ENCODE data around the gene STEEP1. TPM values are rescaled to one million over a fixed set of nuclear protein-coding genes. Genes with fewer than 3 reads are reported as not detected.
A peak's percentile ranks its signal among the peaks of the same experiment; 100 is the strongest.
"Not testable (repeated sequence)": the region's sequence is repeated elsewhere in the genome, so short reads cannot be mapped to it uniquely, and the experiment has no call there.

Gene STEEP1
- total RNA-seq, 1 experiment from 2014 or later, result 55.2 TPM

GRCh38 chrX:119541188-119541587 is 24.0 kb downstream of the STEEP1 start:
- peak; percentile 49 for DNase-seq (ENCODE audit: low read depth)
- in situ Hi-C loops (cut with HindIII; ENCODE audit: low pct_unique_long_range_greater_than_20kb, low sequenced_read_pairs), result no loop called here

DNA sequence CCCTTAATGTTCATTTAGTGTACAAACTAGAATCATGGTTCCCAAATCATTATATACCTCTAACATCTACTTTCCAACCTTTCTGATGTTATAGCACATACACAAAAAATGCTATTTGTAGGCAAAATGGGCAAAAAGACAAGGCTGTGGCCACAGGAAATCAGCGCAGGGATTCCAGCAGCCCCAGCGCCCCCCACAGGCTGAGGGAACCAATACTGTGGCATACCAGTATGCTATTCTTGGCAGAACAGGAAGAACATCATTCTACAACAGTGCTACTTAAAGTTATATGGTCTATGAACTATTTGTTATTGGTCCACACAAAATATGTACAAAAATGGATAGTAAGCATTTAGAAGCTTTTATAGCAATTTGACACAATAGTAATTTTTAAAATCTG is 25.3 kb downstream of the STEEP1 start:
- in situ Hi-C loops (cut with HindIII; ENCODE audit: low pct_unique_long_range_greater_than_20kb, low sequenced_read_pairs), result no loop called here
- no peak for DNase-seq (ENCODE audit: low read depth)

- DNase-seq (ENCODE audit: low read depth), result no peak
- in situ Hi-C loops (cut with HindIII; ENCODE audit: low pct_unique_long_range_greater_than_20kb, low sequenced_read_pairs), result no loop called here
These were observed 27.7 kb downstream of the STEEP1 start for GRCh38 chrX:119537487-119537886.

- DNase-seq (ENCODE audit: low read depth), result no peak
- in situ Hi-C loops (cut with HindIII; ENCODE audit: low pct_unique_long_range_greater_than_20kb, low sequenced_read_pairs), result no loop called here
These were observed 35.6 kb downstream of the STEEP1 start for GRCh38 chrX:119529345-119530276.

DNA sequence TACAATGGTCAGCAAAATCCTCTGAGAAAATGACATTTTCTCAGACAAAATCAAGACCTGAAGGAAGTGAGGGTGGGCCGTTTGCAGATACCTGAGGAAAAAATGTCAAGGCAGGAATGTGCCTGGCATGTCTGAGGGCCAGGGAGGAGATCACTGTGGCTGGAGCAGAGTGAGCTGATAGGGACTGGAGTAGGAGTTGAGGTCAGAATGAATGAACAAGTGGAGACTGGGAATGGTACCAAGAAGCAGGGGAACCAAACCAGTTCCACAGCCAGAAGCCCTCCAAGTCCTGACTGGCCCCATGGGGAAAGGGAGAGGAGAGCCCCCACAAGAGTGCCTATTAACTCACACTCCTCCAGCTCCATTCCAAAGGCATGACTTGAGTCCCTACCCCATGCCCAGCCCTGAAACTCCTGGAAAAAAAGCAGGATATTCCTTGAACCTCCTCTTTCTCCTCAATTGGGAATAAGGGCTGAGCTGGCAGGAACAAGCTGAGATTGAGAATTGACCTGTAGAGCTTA is 41.5 kb downstream of the STEEP1 start:
- no peak for DNase-seq (ENCODE audit: low read depth)
- in situ Hi-C loops (cut with HindIII; ENCODE audit: low pct_unique_long_range_greater_than_20kb, low sequenced_read_pairs), result no loop called here

- DNase-seq (ENCODE audit: low read depth), result no peak
- in situ Hi-C loops (cut with HindIII; ENCODE audit: low pct_unique_long_range_greater_than_20kb, low sequenced_read_pairs), result no loop called here
These were observed 44.0 kb downstream of the STEEP1 start for GRCh38 chrX:119521246-119521645.

GRCh38 chrX:119518371-119518770 is 46.8 kb downstream of the STEEP1 start:
- in situ Hi-C loops (cut with HindIII; ENCODE audit: low pct_unique_long_range_greater_than_20kb, low sequenced_read_pairs), result no loop called here
- no peak for DNase-seq (ENCODE audit: low read depth)

DNA sequence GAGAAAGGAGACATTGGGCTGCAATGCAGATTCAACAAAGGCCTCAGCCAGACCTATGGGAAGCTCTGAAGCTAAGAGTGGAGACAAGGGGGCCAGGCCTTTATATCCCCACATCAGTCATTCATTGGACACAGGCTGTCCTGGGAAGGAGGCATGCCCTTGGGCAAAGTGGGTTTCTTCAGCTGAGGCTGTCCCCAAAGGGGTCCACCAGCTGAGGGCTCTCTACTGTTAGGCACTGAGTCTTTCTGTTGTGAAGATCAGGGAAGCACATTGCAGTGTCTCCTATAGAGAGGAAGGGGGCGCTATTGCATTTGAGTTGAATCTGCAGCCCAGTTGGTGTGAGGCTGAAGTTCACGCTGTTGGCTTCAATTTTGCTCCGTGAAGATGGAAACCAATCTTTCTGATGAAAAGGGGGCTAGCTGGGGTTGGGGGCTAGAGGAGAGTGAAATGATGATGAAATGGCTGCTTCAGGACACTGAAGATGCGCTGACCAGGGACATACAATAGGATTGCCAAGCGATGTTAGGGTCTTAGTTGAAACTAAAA is 49.0 kb downstream of the STEEP1 start:
- in situ Hi-C loops (cut with HindIII; ENCODE audit: low pct_unique_long_range_greater_than_20kb, low sequenced_read_pairs), result no loop called here

GRCh38 chrX:119512146-119512800 is 52.9 kb downstream of the STEEP1 start:
- in situ Hi-C loops (cut with HindIII; ENCODE audit: low pct_unique_long_range_greater_than_20kb, low sequenced_read_pairs), result no loop called here
- peak; percentile 50 for DNase-seq (ENCODE audit: low read depth)

More for the DNA sequence above, 49.0 kb downstream of the STEEP1 start:
- DNase-seq (ENCODE audit: low read depth), result peak; percentile 61

- DNase-seq (ENCODE audit: low read depth), result no peak
- in situ Hi-C loops (cut with HindIII; ENCODE audit: low pct_unique_long_range_greater_than_20kb, low sequenced_read_pairs), result no loop called here
These were observed 58.0 kb downstream of the STEEP1 start for GRCh38 chrX:119507206-119507605.

DNA sequence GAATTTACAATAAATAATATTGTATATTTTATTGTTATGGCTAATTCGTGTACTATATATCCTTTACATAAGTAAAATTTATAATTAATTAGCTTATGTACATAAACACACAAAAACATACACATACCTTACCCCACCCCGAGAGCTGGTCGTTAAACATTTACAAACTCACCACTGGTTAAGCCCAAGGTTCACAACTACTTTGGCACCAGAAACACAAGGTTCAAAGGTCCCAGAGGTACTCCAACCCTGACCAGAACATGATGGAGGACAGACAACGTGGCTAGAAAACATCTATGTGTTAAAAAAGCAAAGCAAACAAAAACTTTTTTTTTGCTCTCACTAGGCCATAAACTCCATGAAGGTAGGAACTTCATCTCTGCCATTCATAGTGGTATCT is 59.3 kb downstream of the STEEP1 start:
- no peak for DNase-seq (ENCODE audit: low read depth)
- in situ Hi-C loops (cut with HindIII; ENCODE audit: low pct_unique_long_range_greater_than_20kb, low sequenced_read_pairs), result no loop called here

DNA sequence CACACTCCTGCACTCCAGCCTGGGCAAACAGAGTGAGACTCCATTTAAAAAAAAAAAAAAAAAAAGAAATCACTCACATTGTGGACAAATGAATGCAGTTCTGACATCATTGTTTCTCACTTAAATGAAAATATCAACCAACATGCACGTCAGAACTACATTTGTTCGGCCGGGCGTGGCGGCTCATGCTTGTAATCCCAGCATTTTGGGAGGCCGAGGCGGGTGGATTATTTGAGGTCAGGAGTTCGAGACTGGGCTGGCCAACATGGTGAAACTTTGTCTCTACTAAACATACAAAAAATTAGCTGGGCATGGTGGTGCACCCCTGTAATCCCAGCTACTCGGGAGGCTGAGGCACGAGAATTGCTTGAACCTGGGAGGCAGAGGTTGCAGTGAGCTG is 60.1 kb downstream of the STEEP1 start:
- DNase-seq (ENCODE audit: low read depth); in situ Hi-C loops (cut with HindIII; ENCODE audit: low pct_unique_long_range_greater_than_20kb, low sequenced_read_pairs): not testable (repeated sequence)

- in situ Hi-C loops (cut with HindIII; ENCODE audit: low pct_unique_long_range_greater_than_20kb, low sequenced_read_pairs), result no loop called here
- no peak for DNase-seq (ENCODE audit: low read depth)
These were observed 61.7 kb downstream of the STEEP1 start for GRCh38 chrX:119503484-119503861.

- peak; percentile 10 for DNase-seq (ENCODE audit: low read depth)
- in situ Hi-C loops (cut with HindIII; ENCODE audit: low pct_unique_long_range_greater_than_20kb, low sequenced_read_pairs), result no loop called here
These were observed 62.3 kb downstream of the STEEP1 start for GRCh38 chrX:119502727-119503483.

GRCh38 chrX:119501511-119502148 is 63.6 kb downstream of the STEEP1 start:
- DNase-seq (ENCODE audit: low read depth), result no peak
- in situ Hi-C loops (cut with HindIII; ENCODE audit: low pct_unique_long_range_greater_than_20kb, low sequenced_read_pairs), result no loop called here

- in situ Hi-C loops (cut with HindIII; ENCODE audit: low pct_unique_long_range_greater_than_20kb, low sequenced_read_pairs), result no loop called here
- DNase-seq (ENCODE audit: low read depth), result no peak
These were observed 65.0 kb downstream of the STEEP1 start for GRCh38 chrX:119500061-119500800.

DNA sequence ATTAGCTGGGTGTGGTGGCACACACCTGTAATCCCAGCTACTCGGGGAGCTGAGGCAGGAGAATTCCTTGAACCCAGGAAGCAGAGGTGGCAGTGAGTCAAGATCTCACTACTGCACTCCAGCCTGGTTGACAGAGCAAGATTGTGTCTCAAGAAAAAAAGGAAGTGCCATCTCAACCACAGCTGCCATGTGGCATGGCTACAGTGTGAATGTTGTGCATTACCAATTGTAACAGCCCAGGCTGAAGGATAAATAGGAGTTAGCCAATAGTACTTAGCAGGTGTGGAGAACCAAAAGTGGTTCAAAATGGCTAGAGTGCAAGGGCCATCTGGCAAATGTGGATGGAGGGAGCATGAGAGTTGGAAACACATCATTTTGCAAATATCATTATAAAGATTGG is 68.0 kb downstream of the STEEP1 start:
- no peak for DNase-seq (ENCODE audit: low read depth)
- in situ Hi-C loops (cut with HindIII; ENCODE audit: low pct_unique_long_range_greater_than_20kb, low sequenced_read_pairs), result no loop called here
